HG02840 (cell line): ENCODE data around the gene CYP26B1.

Source experiments
- ATAC-seq: cut with Tn5 transposase; IDR thresholded peaks from one replicate; pipeline ENCODE4 v1.9.1; 2021; ENCODE audit warnings: mild to moderate bottlenecking, moderate library complexity, moderate number of reproducible peaks; ENCODE audit not compliant: unreplicated experiment, low FRiP score

CYP26B1 gene

GRCh38 chr2:72147303-72147971 lies at the start of gene CYP26B1:
TSS of gene CYP26B1 (minus strand) at chr2:72147862. CDS start at chr2:72147834, 28 bp downstream.
- no peak for ATAC-seq

- no peak for ATAC-seq
These were observed 46.1 kb upstream of the CYP26B1 start for GRCh38 chr2:72193723-72194122.

GRCh38 chr2:72191441-72191840 lies 43.8 kb upstream of the CYP26B1 start:
- no peak for ATAC-seq

- ATAC-seq, result no peak
These were observed 37.5 kb upstream of the CYP26B1 start for GRCh38 chr2:72185206-72185605.

- no peak for ATAC-seq
These were observed 35.8 kb upstream of the CYP26B1 start for GRCh38 chr2:72183466-72183865.

GRCh38 chr2:72183016-72183415 lies 35.4 kb upstream of the CYP26B1 start:
- no peak for ATAC-seq

- ATAC-seq, result no peak
These were observed 34.9 kb upstream of the CYP26B1 start for GRCh38 chr2:72182547-72182946.

- ATAC-seq, result no peak
These were observed 34.0 kb upstream of the CYP26B1 start for GRCh38 chr2:72181616-72182015.

- no peak for ATAC-seq
These were observed 32.7 kb upstream of the CYP26B1 start for GRCh38 chr2:72180351-72180750.

- no peak for ATAC-seq
These were observed 30.9 kb upstream of the CYP26B1 start for GRCh38 chr2:72178551-72178950.

GRCh38 chr2:72176281-72176680 lies 28.6 kb upstream of the CYP26B1 start:
- no peak for ATAC-seq

- ATAC-seq, result no peak
These were observed 28.0 kb upstream of the CYP26B1 start for GRCh38 chr2:72175636-72176035.

GRCh38 chr2:72173640-72174321 lies 26.1 kb upstream of the CYP26B1 start:
- no peak for ATAC-seq

- no peak for ATAC-seq
These were observed 24.8 kb upstream of the CYP26B1 start for GRCh38 chr2:72172478-72172877.

GRCh38 chr2:72166279-72166678 lies 18.6 kb upstream of the CYP26B1 start:
- no peak for ATAC-seq

GRCh38 chr2:72165792-72166191 lies 18.1 kb upstream of the CYP26B1 start:
- no peak for ATAC-seq

- no peak for ATAC-seq
These were observed 14.9 kb upstream of the CYP26B1 start for GRCh38 chr2:72162574-72162973.

GRCh38 chr2:72159211-72159993 lies 11.7 kb upstream of the CYP26B1 start:
- ATAC-seq, result no peak

GRCh38 chr2:72157871-72158771 lies 10.5 kb upstream of the CYP26B1 start:
- no peak for ATAC-seq

- ATAC-seq, result no peak
These were observed 9.2 kb upstream of the CYP26B1 start for GRCh38 chr2:72156872-72157271.
